Keratinocyte (primary cell): Measurements from ENCODE around the gene RGS10. TPM values are rescaled to one million over a fixed set of nuclear protein-coding genes. Genes with fewer than 3 reads are reported as not detected.

Experiments used
- DNase-seq: peaks from one replicate; pipeline ENCODE4 v3.0.0-alpha.2; 2011; ENCODE audit warnings: low read depth, missing footprints, low spot score
- FAIRE-seq: peaks from 2 replicates; lab custom pipeline; 2011; peaks lifted over from hg19 to GRCh38; lab: Jason Lieb, UNC
- H2AFZ ChIP-seq: 2 replicates; pipeline ENCODE4 v1.6.0; 2012; ENCODE audit warnings: low read length, control low read depth, inconsistent platforms; ENCODE audit not compliant: control insufficient read depth
- H3K27ac ChIP-seq: 2 replicates; pipeline ENCODE4 v1.5.1; 2011; ENCODE audit warnings: low read length; ENCODE audit not compliant: control insufficient read depth, insufficient read depth
- H3K27me3 ChIP-seq: 3 replicates; pipeline ENCODE4 v1.6.0; 2011; ENCODE audit warnings: low read length; ENCODE audit not compliant: control insufficient read depth, insufficient read depth; ENCODE audit errors: extremely low read depth
- H3K36me3 ChIP-seq, 2 experiments: 2 replicates in 1 of 2; 3 replicates in 1 of 2; pipeline ENCODE4 v1.5.1; 2011; ENCODE audit warnings: low read length in 2 of 2, mild to moderate bottlenecking in 1 of 2; ENCODE audit not compliant: control insufficient read depth in 2 of 2, insufficient read depth in 2 of 2; ENCODE audit errors: extremely low read depth in 1 of 2
- H3K4me1 ChIP-seq: 3 replicates; pipeline ENCODE4 v1.5.1; 2011; ENCODE audit warnings: low read length; ENCODE audit not compliant: control insufficient read depth, insufficient read depth; ENCODE audit errors: extremely low read depth
- H3K4me2 ChIP-seq: 3 replicates; pipeline ENCODE4 v1.6.0; 2011; ENCODE audit warnings: low read depth, low read length; ENCODE audit not compliant: control insufficient read depth, insufficient read depth; ENCODE audit errors: extremely low read depth
- H3K4me3 ChIP-seq, 3 experiments: fragments of 200-600 bp in 1 of 3; sonication (generic) in 1 of 3; 2 replicates in 2 of 3; 3 replicates in 1 of 3; pipeline ENCODE4 v1.5.1; 2011 to 2016; ENCODE audit warnings: low read length in 3 of 3, mild to moderate bottlenecking in 3 of 3, control low read depth in 2 of 3, inconsistent platforms in 1 of 3, low read depth in 1 of 3, mixed read lengths in 1 of 3, mixed run types in 1 of 3, moderate library complexity in 1 of 3; ENCODE audit not compliant: control insufficient read depth in 2 of 3, insufficient read depth in 2 of 3; ENCODE audit errors: extremely low read depth in 1 of 3
- H3K79me2 ChIP-seq: 2 replicates; pipeline ENCODE4 v1.6.0; 2012; ENCODE audit warnings: low read length; ENCODE audit not compliant: control insufficient read depth, insufficient read depth
- H3K9ac ChIP-seq: 3 replicates; pipeline ENCODE4 v1.6.0; 2011; ENCODE audit warnings: low read length; ENCODE audit not compliant: control insufficient read depth, insufficient read depth; ENCODE audit errors: extremely low read depth
- H3K9me1 ChIP-seq: 3 replicates; pipeline ENCODE4 v1.6.0; 2011; ENCODE audit warnings: low read length; ENCODE audit not compliant: control insufficient read depth, insufficient read depth; ENCODE audit errors: extremely low read depth
- H3K9me3 ChIP-seq: 2 replicates; pipeline ENCODE4 v1.5.1; 2012; ENCODE audit warnings: low read depth, low read length; ENCODE audit not compliant: control insufficient read depth
- H4K20me1 ChIP-seq: 3 replicates; pipeline ENCODE4 v1.6.0; 2011; ENCODE audit warnings: low read length; ENCODE audit not compliant: control insufficient read depth, insufficient read depth; ENCODE audit errors: extremely low read depth
- CTCF ChIP-seq, 3 experiments: IDR thresholded peaks in 1 of 3; conservative IDR thresholded peaks in 1 of 3; optimal IDR thresholded peaks in 1 of 3; 2 replicates in 2 of 3; 3 replicates in 1 of 3; pipeline versions ENCODE3 to v1.5.1; 2011; ENCODE audit warnings: low read length in 3 of 3, mild to moderate bottlenecking in 3 of 3, moderate library complexity in 2 of 3, control low read depth in 1 of 3, inconsistent platforms in 1 of 3; ENCODE audit not compliant: insufficient read depth in 2 of 3; ENCODE audit errors: extremely low read depth in 1 of 3
- EZH2 ChIP-seq: IDR thresholded peaks from one replicate; pipeline ENCODE4 v1.6.1; 2012; ENCODE audit warnings: inconsistent platforms, mild to moderate bottlenecking, low read length, moderate library complexity
- dilution Hi-C: fragments of 300-500 bp; cut with MboI; formaldehyde crosslinking; loops from one replicate; pipeline ENCODE4 v1.7.0; 2020; ENCODE audit warnings: low sequenced_read_pairs; ENCODE audit not compliant: extremely low pct_ligation_motif_present
- polyA plus RNA-seq, 5 experiments: library from polyadenylated mRNA; depleted of rRNA in 3 of 5; stranded (reverse) in 3 of 5; stranded (forward) in 1 of 5; unstranded in 1 of 5; fragments of >200 nt; gene quantifications; 1 replicate in 1 of 5; 2 replicates in 3 of 5; 3 replicates in 1 of 5; pipeline versions ENCODE4 v1.2.1 to v1.2.3, GENCODE V29; 2011 to 2012; ENCODE audit warnings: missing spikeins in 2 of 5, low read depth in 1 of 5, low replicate concordance in 1 of 5

RGS10 gene
- polyA plus RNA-seq, 1 donor (not counting 4 experiments of a cell fraction or from before 2014, with no cell fraction given), result 87.8 TPM

GRCh38 chr10:119489991-119490326, 52.6 kb downstream of the RGS10 start:
- Histone ChIP-seq H3K9me3 (no peaks in the 10 kb centered on the region), H4K20me1 (no peaks in the 10 kb centered on the region), H3K27me3 (no peaks in the 10 kb centered on the region), H3K27ac (no peak overlapping the region), H3K4me1 (peaks cover 5% of the 10 kb centered on the region), H3K36me3 (no peaks in the 10 kb centered on the region), H3K9ac (no peak overlapping the region), H3K79me2 (no peaks in the 10 kb centered on the region), H3K9me1 (no peaks in the 10 kb centered on the region), H3K4me3 (no peak overlapping the region), H3K4me2 (peak overlapping the region; percentile 67), H2AFZ (no peak overlapping the region)
- dilution Hi-C loops, result no loop called here
- TF ChIP-seq EZH2 (no peak), CTCF (optimal IDR thresholded peaks at IDR 0.05 in 1 of 3, IDR thresholded peaks at IDR 0.05 in 1 of 3, conservative IDR thresholded peaks at IDR 0.05 in 1 of 3; ENCODE audit: extremely low read depth in 1 of 3, insufficient read depth in 2 of 3, low read length in 3 of 3) (no peak)
- no peak for DNase-seq
- no peak for FAIRE-seq

GRCh38 chr10:119488675-119489074, 53.8 kb downstream of the RGS10 start:
- H3K9me3 ChIP-seq, result no peaks in the 10 kb centered on the region
- no peak overlapping the region for H3K4me2 ChIP-seq
- no peaks in the 10 kb centered on the region for H3K27me3 ChIP-seq
- FAIRE-seq, result no peak
- no peak overlapping the region for H3K9ac ChIP-seq
- no peak overlapping the region for H3K27ac ChIP-seq
- no peak overlapping the region for H3K4me3 ChIP-seq
- DNase-seq, result no peak
- H3K9me1 ChIP-seq, result no peaks in the 10 kb centered on the region
- H2AFZ ChIP-seq, result no peak overlapping the region
- peaks cover 5% of the 10 kb centered on the region for H3K4me1 ChIP-seq
- H3K79me2 ChIP-seq, result no peaks in the 10 kb centered on the region
- no peaks in the 10 kb centered on the region for H3K36me3 ChIP-seq
- no peak for TF ChIP-seq CTCF (optimal IDR thresholded peaks at IDR 0.05 in 1 of 3, IDR thresholded peaks at IDR 0.05 in 1 of 3, conservative IDR thresholded peaks at IDR 0.05 in 1 of 3; ENCODE audit: extremely low read depth in 1 of 3, insufficient read depth in 2 of 3, low read length in 3 of 3)
- no peak for TF ChIP-seq EZH2
- dilution Hi-C loops, result no loop called here
- no peaks in the 10 kb centered on the region for H4K20me1 ChIP-seq
